Endometrial microvascular endothelial cells (primary cell): ENCODE measurements around the gene WNT7B. TPM values are rescaled to one million over a fixed set of nuclear protein-coding genes. Genes with fewer than 3 reads are reported as not detected.

Source experiments
- in situ Hi-C: cut with HindIII; loops from 2 replicates; pipeline ENCODE4 v1.10.0; 2017; ENCODE audit warnings: low sequenced_read_pairs, low pct_unique_long_range_greater_than_20kb; ENCODE audit errors: inconsistent ontology term
- total RNA-seq: library from RNA; depleted of rRNA; stranded (reverse); fragments of >200 nt; gene quantifications from one replicate; pipeline ENCODE4 v1.2.3, GENCODE V29; 2015; ENCODE audit errors: inconsistent ontology term

WNT7B gene
- total RNA-seq, 1 donor from 2014 or later: 0.19 TPM

DNA sequence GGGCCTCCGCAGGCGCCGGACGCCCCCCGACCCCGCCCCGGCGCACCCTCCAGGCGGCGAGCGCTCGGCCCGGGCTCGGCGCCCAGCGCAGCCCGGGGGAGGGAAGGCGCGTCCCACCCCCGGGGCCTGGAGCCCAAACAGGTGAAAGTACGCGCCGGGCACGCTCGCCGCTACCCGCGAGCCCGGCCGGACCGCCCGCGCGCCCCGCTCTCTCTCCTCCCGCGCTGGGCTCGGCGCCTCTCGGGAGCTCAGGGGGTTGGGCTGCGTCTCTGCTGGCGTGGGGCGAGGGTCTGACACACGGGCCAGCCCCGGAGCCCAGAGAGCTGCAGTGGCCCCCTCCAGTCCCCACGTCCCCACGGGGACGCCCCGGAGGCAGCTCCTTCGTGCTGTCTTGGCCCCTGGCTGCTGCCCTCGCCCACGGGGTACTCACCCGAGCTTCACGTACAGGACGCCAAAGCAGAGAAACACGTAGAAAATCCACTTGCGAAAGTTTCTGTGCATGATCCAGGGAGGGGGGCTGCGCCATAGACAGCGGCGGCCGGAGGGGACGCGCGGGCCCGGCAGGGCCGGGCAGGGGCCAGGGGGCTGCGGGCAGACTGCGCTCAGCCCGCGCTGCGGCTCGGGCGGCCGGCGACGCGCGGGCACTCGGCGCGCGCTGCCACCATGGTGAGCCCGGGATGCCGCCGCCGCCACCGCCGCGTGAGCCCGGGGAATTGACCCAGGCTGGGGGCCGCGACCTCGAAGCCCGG is 534 bp downstream of the WNT7B start:
- in situ Hi-C loops: no loop called here

DNA sequence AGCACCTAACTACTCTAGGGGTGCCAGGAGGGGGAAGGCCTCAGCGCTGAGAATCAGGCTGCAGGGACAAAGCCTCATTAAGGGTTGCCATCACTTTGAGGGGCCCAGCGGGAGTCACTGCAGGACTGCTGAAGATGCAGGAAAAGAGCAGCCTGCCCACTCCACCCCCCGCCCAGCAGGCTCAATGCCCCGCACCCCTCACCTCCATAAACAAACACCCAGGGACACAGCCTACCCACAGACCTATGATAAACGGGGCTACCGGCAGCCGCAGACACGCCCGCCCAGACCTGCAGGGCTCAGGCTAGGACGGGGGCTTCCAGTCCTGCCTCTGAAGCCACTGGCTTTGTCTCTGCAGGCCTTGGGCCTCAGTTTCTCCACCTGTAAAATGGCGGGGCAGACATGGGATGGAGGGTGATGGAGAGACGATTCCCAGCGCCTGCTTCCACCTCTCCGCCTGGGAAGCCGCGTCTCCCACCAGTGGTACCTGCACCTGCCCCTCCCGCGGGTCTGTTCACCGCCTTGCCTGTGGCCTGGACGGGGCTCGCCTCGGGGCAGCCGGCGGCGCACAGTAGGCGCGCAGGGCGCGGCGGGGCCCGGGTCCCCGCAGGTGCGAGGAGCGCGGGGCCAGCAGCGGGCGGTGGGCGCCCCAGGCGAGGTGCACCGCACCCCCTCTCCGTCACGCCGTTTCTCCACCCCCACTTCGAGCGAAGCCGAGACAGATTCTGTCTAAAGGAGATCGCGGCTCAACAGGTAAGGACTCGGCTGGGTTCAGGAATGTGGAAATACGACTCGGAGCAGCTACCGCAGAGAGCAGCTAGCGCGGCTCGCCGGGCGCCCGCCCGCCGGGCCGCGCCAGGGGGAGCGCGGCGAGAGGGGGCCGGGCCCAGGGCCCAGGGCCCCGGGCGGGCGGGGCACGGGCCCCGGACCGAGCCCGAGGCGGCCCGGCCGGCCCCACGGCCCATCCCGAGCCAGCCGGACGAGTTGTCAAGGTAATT is 1.5 kb downstream of the WNT7B start:
- in situ Hi-C loops: no loop called here

DNA sequence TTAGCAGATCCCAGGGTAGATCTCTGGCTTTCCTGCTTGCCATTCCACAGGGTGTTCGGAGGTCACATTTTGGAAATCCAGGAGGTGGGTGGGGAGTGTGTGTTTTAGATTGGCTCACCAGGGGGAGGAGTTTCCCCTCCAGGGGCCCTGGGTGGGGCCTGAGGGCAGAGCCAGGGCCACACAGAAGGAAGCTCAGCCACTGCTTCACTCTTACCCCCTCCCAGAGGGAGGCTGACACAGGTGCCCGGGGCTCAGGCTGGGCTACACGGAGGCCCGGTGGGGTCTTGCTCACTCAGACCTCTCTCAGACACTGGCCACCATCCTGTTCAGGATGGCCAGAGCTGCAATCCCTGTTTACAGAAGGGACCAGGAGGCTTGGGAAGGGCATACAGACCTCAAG is 2.5 kb downstream of the WNT7B start:
- in situ Hi-C loops: no loop called here

DNA sequence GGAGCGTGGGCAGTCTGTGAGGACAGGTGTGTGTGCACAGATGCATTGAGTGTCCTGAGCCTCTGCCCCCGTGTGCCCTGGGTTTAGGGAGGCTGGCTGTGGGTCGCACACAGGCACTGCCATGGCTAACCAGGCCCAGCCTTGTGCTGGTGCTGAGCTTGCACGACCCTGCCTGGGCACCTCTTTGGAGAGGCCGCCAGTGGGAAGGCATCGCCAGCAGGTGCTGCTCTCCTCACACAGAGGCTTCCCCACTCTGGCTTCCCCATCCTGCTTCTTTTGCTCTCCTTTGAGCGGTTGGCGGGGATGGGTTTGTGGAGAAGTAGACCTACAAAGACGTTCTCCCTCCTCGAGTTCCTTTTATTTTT is 4.1 kb downstream of the WNT7B start:
- in situ Hi-C loops: no loop called here

DNA sequence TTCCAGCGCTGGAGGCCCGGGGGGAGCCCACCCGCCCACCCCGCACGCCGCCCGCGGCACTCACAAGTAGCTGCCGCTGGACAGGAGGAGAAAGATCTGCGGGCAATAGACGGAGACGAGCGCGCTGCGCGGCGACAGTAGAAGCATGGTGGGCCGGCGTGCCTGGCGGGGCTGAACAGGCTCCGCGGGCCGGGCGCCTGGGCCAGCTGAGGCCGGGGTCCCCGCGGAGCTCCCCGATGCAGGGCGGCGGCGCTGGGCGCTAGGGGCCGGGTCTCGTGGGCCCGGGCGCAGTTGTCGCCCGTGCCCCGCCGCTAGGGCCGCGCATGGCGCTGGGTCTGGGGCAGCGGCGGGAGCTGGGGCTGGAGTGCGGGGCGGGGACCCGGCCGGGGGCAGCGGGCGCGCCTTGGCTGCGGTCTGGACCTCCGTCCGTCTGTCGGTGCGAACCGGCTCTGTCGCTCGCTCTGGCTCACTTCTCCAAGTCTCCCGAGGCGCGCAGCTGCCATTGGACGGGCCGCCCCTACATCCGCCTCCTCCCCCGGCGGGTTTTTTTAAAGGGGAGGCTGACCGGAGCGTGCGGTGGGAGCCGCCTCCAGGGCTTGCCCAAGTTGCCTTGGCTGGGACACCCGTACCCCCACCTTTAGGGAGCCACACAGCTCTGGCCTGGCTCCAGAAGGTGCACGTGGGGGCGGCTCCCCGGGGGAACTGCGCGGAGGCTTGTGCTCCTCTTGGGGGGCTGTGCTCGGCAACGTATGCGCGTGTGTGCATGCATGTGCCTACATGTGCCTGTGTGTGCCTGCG is 4.7 kb downstream of the WNT7B start:
- in situ Hi-C loops: no loop called here

DNA sequence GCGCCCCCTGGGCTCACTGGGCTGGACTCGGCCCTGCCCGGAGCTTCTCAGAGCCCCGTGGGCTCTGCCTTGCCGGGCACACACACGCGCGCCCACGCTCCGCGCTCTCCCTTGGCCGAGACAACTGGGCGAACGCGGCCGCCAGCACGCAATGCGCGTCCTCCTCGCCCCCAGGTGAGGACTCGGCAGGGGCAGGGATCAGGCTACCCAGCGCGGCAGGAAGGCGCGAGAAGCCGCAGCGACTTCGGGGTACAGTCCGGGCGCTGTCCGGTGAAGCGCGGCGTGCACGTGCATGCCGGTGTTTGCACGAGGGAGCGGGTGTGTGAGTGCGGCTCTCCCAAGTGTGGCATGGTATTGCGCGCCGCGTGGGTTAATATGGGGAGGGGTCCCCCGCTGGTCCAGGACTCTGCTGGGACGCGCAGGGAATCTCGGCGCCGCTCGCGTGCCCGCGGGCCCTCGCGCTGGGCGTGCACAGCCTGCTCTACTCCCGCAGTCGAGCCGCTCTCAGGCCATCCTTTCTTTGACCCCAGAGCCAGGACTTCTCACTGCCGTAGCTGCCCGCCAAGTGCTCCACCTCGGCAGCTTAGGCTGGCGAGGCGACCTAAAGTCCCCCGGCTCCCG is 5.4 kb downstream of the WNT7B start:
- in situ Hi-C loops: no loop called here

DNA sequence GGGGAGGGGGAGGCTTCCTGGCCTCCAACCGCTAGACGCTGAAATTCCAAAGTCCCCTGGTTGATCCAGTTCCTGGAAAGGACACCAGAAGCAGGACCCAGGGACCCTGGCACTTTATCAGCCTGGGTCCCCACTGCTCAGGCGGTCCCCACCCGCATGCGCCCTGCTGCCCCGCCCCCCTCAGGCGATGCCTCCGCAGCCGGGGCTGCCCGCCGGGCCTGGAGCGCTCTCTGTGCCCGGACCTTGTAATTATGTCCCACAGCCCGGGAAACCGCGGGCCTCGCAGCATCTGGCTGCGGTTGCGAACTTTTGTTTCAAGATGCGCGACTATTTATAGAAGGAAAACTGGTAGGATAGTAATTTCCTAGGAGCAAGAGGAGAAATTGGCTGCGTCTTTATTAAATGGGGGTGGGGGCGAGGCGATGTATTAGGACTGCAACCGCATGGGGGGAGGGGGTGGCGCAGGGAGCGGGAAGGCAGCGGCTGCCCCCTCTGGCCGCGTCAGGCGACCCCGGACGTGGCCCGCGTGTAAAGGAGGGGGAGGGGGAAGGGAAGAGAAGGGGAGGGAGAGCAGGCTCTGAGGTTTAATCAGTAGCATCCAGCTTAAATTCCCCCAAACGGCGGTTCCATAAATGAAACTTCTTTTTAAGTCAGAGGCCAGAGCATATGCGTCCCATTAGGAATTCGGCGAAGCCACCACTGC is 6.1 kb downstream of the WNT7B start:
- in situ Hi-C loops: no loop called here

DNA sequence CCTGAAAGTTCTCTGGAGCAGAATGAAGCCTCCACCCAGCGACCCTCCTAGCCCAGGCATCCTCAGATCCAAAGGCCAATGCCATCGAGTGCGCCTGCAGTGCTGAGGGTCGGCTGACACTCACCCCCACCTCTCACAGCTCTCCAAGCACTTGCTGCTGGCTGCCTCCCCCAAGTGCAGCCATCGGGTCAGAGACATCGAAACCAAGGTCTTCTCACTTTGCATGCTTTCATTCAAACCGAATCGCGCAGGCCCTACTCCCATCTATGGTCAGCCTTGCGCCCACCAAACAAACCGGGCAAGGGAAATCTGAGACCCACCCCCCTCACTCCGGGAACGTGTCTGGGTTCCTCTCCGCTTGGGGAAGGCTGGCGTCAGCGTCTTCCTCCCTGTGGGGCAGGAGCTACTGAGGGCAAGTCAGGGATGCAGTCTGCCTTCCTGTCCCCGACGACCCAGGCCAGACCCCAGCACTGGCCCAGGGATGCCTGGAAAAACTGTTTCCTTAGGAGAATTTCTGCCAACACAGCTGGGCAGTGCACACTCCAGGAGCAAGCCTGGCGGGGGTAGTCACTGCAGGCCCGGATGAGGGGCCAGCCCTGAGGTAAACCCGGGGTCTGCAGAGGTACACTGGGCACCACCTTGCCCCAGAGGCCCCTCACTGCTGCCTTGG is 7.0 kb downstream of the WNT7B start:
- in situ Hi-C loops: no loop called here

DNA sequence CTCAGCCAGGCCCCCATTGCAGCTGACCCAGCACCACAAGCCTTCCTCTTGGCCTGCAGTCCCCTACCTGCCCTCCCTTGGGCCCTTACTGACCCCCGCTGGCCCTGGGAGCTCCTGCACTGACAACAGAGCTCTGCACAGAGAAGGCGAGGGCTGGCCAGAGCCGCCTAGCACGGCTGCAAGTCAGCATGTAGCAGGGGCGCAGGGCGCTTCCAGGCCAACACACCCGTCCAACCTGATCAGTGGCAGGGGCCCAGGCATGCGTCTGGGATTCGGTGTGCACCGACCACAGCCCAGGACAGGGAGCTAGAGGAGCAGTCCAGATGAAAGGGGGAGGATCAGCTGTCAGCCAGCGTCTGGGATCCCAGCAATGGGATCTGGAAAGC is 7.6 kb downstream of the WNT7B start:
- in situ Hi-C loops: no loop called here

DNA sequence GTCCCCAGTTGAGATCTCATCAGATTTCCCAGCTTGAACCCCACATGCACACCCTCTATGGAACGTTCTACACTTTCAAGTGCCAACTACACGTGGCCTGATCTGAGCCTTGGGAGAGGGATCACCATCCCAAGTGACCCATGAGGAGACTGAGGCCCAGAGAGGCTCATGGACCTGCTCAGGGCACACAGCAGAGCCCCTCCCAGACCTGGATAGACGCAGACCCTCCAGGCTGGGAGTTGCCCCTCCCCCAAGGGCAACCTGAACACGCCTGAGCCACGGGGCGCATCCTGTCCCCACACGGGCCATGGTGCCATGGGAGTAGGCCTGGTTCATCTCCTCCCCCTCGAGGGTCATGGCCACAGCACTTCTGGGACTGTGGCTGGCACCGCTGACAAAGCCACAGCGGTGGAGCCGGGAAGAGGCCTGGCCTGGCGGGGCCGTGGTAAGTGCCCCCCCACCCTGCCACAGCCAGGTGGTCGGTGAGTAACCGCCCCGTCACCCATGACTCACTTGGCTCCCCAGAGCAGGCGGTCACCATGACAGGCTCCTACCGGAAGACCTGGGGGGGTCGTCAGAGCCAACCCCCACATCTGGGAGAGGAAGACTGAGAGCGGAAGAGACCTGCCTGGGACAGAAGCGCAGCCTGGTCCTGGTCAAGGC is 8.1 kb downstream of the WNT7B start:
- in situ Hi-C loops: no loop called here

DNA sequence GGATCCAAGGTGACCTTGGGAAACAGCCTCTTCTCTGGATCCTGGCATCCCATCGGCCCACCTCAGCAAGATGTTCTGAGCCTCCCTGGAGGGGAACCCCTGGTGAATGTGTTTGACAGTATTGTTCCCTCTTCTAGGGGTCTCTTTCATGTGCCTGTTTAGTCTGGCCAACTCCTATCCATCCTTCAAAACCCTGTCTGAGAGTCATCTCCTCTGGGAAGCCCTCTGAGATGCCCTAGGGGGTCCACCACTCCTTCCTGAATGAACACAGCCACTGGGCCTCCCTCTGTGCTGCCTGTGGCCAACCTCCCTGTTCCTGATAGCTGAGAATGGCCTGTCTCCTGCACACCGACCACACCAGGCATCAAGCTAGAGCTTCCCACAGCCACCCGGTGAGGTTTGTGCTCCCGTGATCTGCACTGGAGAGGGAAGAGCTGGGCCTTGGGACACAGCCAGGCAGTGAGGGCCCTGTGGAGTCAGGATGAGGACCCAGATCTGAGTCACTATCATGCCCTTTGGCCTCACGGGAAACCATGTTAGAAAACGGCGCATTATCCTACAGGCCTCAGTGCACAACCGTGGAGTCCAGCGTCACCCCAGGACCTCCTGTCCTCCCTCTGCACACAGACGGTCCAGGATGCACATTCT is 8.8 kb downstream of the WNT7B start:
- in situ Hi-C loops: no loop called here

DNA sequence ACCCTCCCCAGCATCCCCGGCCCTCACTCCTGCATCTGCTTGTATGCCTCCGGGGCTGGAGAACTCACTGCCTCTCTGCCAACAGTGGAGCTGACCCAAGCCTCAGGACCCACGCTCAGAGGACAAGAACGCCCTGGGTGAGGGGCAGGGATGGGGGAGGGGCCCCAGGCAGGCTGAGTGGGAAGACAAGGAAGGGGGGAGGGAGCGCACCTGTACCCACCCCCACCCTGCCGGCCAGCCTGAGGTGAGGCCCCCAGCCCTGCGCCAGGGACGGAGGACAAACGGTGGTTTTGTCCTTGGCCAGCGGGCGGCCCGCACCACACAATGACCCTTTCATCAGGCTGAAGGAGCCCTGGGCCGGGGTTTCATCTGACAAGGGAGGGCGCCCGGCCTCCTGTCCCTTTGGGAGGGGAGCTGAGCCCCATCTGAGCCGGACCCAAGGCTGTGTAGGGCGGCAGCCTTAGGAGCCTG is 10.0 kb downstream of the WNT7B start:
- in situ Hi-C loops: no loop called here

DNA sequence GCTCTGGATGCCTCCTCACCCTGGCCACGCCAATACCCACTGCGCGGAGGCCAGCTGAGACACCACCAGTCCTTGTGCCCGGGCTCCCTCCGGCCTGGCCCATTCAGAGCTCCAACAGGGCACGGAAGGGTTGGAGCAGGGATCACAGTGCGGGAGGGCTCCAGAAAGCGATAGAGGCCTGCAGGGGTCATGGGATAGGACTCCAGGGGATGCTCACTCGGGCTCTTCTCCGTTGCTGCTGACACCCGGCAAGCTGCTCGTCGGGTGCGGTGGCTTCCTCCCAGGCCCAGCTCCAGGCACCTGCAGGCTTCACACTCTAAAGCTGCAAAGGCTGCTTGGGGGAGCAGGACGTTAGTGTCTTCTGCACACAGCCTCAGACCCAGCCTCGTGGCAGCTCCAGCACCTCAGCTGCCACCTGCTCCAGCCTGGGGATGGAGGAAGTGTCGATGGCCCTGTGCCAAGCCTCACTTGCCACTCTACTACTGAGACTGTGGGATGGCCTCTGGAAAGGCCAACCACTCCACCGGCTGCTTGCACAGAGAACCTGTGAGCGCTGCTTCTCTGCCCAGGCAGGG is 10.6 kb downstream of the WNT7B start:
- in situ Hi-C loops: no loop called here

DNA sequence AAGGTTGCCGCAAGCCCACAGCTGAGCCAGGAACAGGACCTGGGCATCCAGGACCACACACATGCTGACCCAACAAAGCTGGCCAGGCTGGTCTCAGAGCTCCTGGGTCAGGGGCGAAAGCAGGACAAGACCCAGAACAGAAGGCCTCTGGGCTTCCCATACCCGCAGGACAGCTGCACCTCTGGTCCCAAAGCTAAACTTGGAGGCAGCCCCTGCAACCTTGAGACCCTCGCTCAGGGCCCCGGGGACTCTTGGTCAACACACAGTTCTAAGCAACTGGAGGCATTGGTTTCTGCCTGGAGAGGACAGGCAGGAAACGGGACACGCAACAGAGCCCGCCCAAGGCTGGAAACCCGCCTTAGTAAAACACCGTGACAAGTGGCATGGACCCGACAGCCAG is 11.4 kb downstream of the WNT7B start:
- in situ Hi-C loops: no loop called here

DNA sequence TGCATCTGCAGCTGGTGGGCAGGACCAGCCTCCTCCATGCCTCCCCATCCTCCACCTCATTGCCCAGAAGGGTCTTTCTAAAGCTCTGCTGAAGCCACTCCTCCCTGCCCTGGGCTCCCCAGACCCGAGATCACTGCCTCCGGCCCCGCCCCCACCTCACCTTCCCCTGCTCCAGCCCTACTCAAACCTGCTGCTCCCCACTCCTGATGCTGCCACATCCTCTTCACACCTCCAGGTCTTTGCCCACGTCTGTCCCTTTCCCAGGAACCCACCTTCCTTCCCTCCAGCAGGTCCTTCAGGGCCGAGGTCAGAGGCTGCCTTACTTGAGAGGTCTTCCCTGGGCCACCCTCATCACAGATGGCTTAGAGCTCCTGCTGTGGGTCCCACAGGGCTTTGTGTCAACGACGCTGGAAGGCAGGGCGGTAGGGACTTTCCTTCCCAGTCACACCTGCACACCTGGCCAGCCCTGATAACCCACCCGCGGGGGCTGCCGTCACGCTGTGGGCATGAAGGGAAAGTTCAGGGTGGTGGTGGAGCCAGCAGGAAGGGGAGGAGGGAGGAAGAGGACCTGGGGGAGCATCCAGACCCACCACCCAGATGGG is 11.9 kb downstream of the WNT7B start:
- in situ Hi-C loops: no loop called here

DNA sequence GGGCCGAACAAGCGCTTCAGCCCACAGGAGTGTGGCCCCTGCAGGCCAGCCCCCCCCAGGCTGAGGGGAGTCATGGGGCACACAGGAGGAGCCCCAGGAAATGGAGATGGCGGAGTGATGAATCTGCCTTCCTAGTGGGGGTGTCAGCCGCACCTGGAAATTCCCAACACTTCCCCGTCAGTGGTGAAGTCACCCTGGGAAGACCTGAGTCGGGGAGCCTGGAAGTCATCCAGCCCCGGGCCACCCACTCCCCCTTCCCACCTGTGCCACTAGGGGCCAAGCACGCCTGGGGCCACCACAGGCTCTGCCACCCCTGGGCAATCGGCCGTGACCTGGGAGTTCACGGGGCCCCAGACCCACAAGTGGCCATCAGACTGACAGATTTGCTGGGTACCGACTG is 12.6 kb downstream of the WNT7B start:
- in situ Hi-C loops: no loop called here
